Measurements from ENCODE around the gene GZMB.

DNA sequence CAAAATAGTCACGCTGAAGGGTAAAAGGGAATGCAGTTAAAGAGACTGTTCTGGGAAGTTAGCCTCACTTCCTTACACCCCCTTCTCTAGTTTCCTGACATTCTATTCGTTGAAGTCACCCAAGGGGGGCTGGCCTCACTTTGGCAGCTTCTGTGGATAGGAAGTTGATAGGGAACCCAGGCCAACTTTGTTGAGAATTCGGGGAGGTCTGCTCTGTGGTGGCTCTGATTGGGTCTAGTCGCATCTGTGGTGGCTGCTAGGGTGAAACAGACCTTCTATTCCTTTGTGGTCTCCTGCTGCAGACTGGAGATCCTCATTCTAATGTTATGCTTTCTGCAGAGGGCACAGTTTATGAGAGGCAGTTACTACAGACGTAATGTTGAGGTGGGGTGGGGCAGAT lies 28.8 kb upstream of the GZMB start:
- no peak for TF ChIP-seq POLR2AphosphoS5 (IDR thresholded peaks at IDR 0.05)
- TF ChIP-seq, protein P1, sequence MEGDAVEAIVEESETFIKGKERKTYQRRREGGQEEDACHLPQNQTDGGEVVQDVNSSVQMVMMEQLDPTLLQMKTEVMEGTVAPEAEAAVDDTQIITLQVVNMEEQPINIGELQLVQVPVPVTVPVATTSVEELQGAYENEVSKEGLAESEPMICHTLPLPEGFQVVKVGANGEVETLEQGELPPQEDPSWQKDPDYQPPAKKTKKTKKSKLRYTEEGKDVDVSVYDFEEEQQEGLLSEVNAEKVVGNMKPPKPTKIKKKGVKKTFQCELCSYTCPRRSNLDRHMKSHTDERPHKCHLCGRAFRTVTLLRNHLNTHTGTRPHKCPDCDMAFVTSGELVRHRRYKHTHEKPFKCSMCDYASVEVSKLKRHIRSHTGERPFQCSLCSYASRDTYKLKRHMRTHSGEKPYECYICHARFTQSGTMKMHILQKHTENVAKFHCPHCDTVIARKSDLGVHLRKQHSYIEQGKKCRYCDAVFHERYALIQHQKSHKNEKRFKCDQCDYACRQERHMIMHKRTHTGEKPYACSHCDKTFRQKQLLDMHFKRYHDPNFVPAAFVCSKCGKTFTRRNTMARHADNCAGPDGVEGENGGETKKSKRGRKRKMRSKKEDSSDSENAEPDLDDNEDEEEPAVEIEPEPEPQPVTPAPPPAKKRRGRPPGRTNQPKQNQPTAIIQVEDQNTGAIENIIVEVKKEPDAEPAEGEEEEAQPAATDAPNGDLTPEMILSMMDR (IDR thresholded peaks at IDR 0.05) = no peak
